Ovary (tissue), 9 donors: ENCODE results near the gene SERINC3. TPM values are rescaled to one million over a fixed set of nuclear protein-coding genes. Genes with fewer than 3 reads are reported as not detected.
"Not testable (repeated sequence)": the region's sequence is repeated elsewhere in the genome, so short reads cannot be mapped to it uniquely, and the experiment has no call there.

Source experiments
- DNase-seq, 5 donors: peaks; one replicate each; pipeline ENCODE4 v3.0.0-alpha.2; 2019 to 2020
- H3K27ac ChIP-seq, 2 donors: fragments of 200-600 bp; one replicate each; pipeline versions ENCODE4 v1.5.1 to v1.8.0; 2019 to 2022
- H3K27me3 ChIP-seq: fragments of 200-600 bp; one replicate; pipeline ENCODE4 v1.8.0; 2022
- H3K36me3 ChIP-seq: fragments of 200-600 bp; sonication (generic); one replicate; pipeline ENCODE4 v1.5.1; 2019
- H3K4me1 ChIP-seq: one replicate; pipeline ENCODE4 v1.8.1; 2013; ENCODE audit warnings: mild to moderate bottlenecking, moderate library complexity; ENCODE audit not compliant: insufficient read depth
- H3K4me3 ChIP-seq: fragments of 200-600 bp; sonication (generic); one replicate; pipeline ENCODE4 v1.5.1; 2017
- H3K9me3 ChIP-seq, 2 donors: fragments of 200-600 bp in 1 of 2; sonication (generic) in 1 of 2; one replicate each; pipeline versions ENCODE4 v1.5.1 to v1.8.1; 2013 to 2019; ENCODE audit warnings: mild to moderate bottlenecking in 1 of 2, moderate library complexity in 1 of 2
- CTCF ChIP-seq, 3 donors: fragments of 450-650 bp in 2 of 3; fragments of 200-600 bp in 1 of 3; IDR thresholded peaks; one replicate each; pipeline versions ENCODE4 v1.5.1 to v1.8.0; 2016 to 2022; ENCODE audit warnings: antibody characterized with exemption in 3 of 3, mild to moderate bottlenecking in 1 of 3
- EP300 ChIP-seq: sonication (generic); formaldehyde crosslinking; IDR thresholded peaks from one replicate; pipeline ENCODE4 v1.6.1; 2017; ENCODE audit warnings: antibody characterized with exemption
- POLR2A ChIP-seq: fragments of 450-650 bp; IDR thresholded peaks from one replicate; pipeline ENCODE4 v1.6.1; 2017; ENCODE audit warnings: antibody characterized with exemption, mild to moderate bottlenecking, moderate library complexity
- WGBS, 3 donors: extraction: QIAGEN DNeasy Blood & Tissue Kit in 1 of 3; methylation state at CpG; one replicate each; pipeline versions ENCODE4 v1.1.5 to v1.1.7; 2013 to 2017; 5-methylcytosine and 5-hydroxymethylcytosine counted together
- intact Hi-C, 4 donors: fragments of 100-400 bp; cut with DNase I; formaldehyde crosslinking; loops; one replicate each; pipeline versions ENCODE4 v1.11.0 to v1.15.1; 2022 to 2023
- polyA plus RNA-seq, 2 donors: library from polyadenylated mRNA; stranded (reverse); fragments of 200-250 nt in 1 of 2; fragments of 350-450 nt in 1 of 2; fragmentation: Illumina TruSeq in 1 of 2; extraction: RNeasy Lipid Tissue Mini Kit (QIAGEN cat#74804) in 1 of 2; gene quantifications; one replicate each; pipeline ENCODE4 v1.2.3, GENCODE V29; 2013 to 2014
- total RNA-seq, 7 donors: library from RNA; depleted of rRNA in 2 of 7; stranded (reverse); fragments of >200 nt in 2 of 7; fragmentation: NEBNext Ultra II Directional in 3 of 7; extraction: Animal tissue kit (Norgen Biotek cat#: 25700) in 3 of 7; gene quantifications; one replicate each; pipeline versions ENCODE4 v1.1.0 to v1.2.4, GENCODE V29; 2016 to 2023
- donor health status: DM: no; HTN: no; CAD: no; lungs with moderate emphysema.
- donor health status: DM: no; HTN: no; CAD: no.
- donor health status: Bipolar disorder and iron deficiency.
- donor health status: DM: yes; HTN: yes; CAD: no.
- donor health status: DM: no; HTN: no; CAD: no.
- donor health status: DM: yes; HTN: yes; CAD: no.

SERINC3 gene
- total and polyA plus RNA-seq, 9 donors = 52.1 to 171 (median 90.1) TPM

GRCh38 chr20:44478206-44478605, 43.7 kb downstream of the SERINC3 start:
- no peak for TF ChIP-seq POLR2A
- no peak for TF ChIP-seq EP300
- no peak for TF ChIP-seq CTCF (IDR thresholded peaks at IDR 0.05)
- no peak overlapping the region for H3K4me3 ChIP-seq
- 56 to 63% (median 56%) methylated on average over 6 of the region's 6 CpGs for WGBS, 3 donors
- intact Hi-C loops = loop anchor here in 3 of 4 donors (5.0 to 10.0 kb wide), 2 partner anchors 134 to 137 kb away; no protein-coding TSS in a partner anchor
- no peak for DNase-seq
- no peaks in the 10 kb centered on the region for H3K27me3 ChIP-seq
- H3K27ac ChIP-seq = no peak overlapping the region
- peaks cover 6% of the 10 kb centered on the region for H3K4me1 ChIP-seq
- H3K36me3 ChIP-seq = no peaks in the 10 kb centered on the region
- H3K9me3 ChIP-seq = no peaks in the 10 kb centered on the region

GRCh38 chr20:44477151-44477550, 44.7 kb downstream of the SERINC3 start:
- H3K27me3 ChIP-seq = no peaks in the 10 kb centered on the region
- H3K4me3 ChIP-seq = no peak overlapping the region
- H3K9me3 ChIP-seq = no peaks in the 10 kb centered on the region
- no peak overlapping the region for H3K27ac ChIP-seq
- intact Hi-C loops = loop anchor here in 3 of 4 donors (5.0 to 10.0 kb wide), 2 partner anchors 135 to 138 kb away; no protein-coding TSS in a partner anchor
- H3K36me3 ChIP-seq = no peaks in the 10 kb centered on the region
- TF ChIP-seq POLR2A (no peak), EP300 (no peak), CTCF (IDR thresholded peaks at IDR 0.05) (no peak)
- no peak for DNase-seq
- peaks cover 6% of the 10 kb centered on the region for H3K4me1 ChIP-seq
- 89 to 94% (median 93%) methylated on average over 3 of the region's 3 CpGs for WGBS, 3 donors

GRCh38 chr20:44475694-44476560, 45.9 kb downstream of the SERINC3 start, which contains the start of gene TTPAL:
TTPAL (plus strand) TSS chr20:44475874; CDS start chr20:44480000, 4,126 bp downstream.
- Histone ChIP-seq H3K4me1 (peaks cover 6% of the 10 kb centered on the region), H3K27me3 (no peaks in the 10 kb centered on the region), H3K27ac (peak within 1 kb of the TSS; percentile 80 to 91), H3K4me3 (peak within 1 kb of the TSS; percentile 50), H3K9me3 (no peaks in the 10 kb centered on the region), H3K36me3 (no peaks in the 10 kb centered on the region)
- peak; percentile 89 to 95 (median 92) for DNase-seq
- TF ChIP-seq CTCF (IDR thresholded peaks at IDR 0.05) = peak; percentile 27 to 68 (median 56)
- peak; percentile 100 for TF ChIP-seq POLR2A
- no peak for TF ChIP-seq EP300
- 2 to 3% (median 2%) methylated on average over 55 of the region's 55 CpGs for WGBS, 3 donors
- intact Hi-C loops = loop anchor here (1.0 to 10.0 kb wide), 3 partner anchors 134 to 139 kb away; no protein-coding TSS in a partner anchor

- Histone ChIP-seq H3K27me3 (no peaks in the 10 kb centered on the region), H3K9me3 (no peaks in the 10 kb centered on the region), H3K27ac (peak overlapping the region; percentile 80 to 91), H3K36me3 (no peaks in the 10 kb centered on the region), H3K4me1 (peaks cover 6% of the 10 kb centered on the region), H3K4me3 (peak overlapping the region; percentile 50)
- 5 to 13% (median 6%) methylated on average over 2 of the region's 2 CpGs for WGBS, 3 donors
- intact Hi-C loops = loop anchor here (1.0 to 10.0 kb wide), 3 partner anchors 135 to 139 kb away; no protein-coding TSS in a partner anchor
- no peak for TF ChIP-seq EP300
- TF ChIP-seq CTCF (IDR thresholded peaks at IDR 0.05) = no peak
- no peak for TF ChIP-seq POLR2A
- no peak for DNase-seq
Observed at GRCh38 chr20:44475372-44475693, 46.5 kb downstream of the SERINC3 start.

- WGBS, 3 donors = 82 to 88% (median 86%) methylated on average over 9 of the region's 9 CpGs
- not testable (repeated sequence) for H3K9me3 ChIP-seq, H3K27me3 ChIP-seq, H3K27ac ChIP-seq, H3K4me1 ChIP-seq, H3K36me3 ChIP-seq, H3K4me3 ChIP-seq, DNase-seq
- intact Hi-C loops = loop anchor here in 2 of 4 donors (10.0 kb wide), 1 partner anchor 143 kb away; no protein-coding TSS in a partner anchor
Observed at GRCh38 chr20:44472283-44472682, 49.6 kb downstream of the SERINC3 start.
